Femur (tissue), 1 donor: ENCODE measurements around the gene CSTPP1.
"Not testable (repeated sequence)": the region's sequence is repeated elsewhere in the genome, so short reads cannot be mapped to it uniquely, and the experiment has no call there.

Experiments used
- DNase-seq: peaks from one replicate; pipeline ENCODE4 v3.0.0-alpha.2; 2017

The CSTPP1 gene

DNA sequence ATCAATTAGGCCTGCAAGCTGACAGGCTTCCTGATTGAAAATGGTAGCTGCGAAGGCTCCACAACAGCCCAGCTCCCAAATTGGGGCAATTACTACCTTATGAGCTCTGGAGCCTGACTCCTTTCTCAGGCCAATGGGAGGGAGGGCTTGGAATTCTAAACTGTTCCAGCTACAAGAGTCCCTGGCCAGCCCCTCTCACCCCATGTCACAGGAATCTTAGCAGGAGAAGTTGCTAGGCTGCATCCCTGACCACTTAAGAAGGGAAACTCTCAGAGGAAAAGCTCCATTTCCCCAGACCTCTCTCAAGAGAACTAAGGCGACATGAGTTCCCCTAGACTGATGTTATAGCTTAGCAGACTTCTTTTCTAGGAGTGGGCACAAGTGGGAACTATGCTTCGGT is 23.1 kb upstream of the CSTPP1 start:
- no peak for DNase-seq

DNA sequence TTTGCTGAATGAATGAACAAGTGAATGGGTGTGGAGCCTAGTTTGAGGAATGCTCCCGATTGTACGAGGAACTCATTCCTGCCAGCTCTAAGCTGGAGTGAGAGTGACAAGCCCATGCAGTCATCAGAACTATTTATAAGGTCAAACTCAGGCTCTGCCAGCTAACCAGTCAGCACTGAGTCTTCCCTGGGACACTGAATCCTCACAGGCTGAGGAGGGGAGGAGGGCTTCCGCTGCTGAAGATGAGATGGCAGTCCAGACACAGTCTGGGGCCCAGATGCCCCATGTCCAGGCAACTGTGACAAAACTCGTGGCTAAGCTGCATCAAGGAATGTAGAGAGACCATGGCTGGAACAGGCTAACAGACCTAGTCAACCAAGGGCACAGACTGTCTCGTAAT is 22.2 kb upstream of the CSTPP1 start:
- DNase-seq: peak; percentile 32

DNA sequence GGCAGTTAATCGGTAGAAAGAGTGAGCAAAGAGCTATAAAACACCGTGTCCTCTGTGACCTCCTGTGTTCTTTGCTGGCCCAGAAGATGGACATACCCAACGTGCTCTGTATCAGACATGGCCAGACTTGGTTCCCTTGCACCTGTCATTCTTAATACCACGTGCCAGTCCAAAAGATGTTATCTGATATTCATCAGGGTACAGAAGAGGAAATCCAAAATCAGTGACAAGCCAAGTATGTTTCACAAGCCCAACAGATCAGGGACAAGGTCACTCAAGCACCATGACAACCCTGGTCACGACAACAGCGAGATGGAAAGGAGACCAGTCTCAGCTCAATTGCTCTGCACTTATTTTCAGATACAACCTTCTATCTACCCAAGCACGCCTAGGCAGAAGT is 21.7 kb upstream of the CSTPP1 start:
- no peak for DNase-seq

DNA sequence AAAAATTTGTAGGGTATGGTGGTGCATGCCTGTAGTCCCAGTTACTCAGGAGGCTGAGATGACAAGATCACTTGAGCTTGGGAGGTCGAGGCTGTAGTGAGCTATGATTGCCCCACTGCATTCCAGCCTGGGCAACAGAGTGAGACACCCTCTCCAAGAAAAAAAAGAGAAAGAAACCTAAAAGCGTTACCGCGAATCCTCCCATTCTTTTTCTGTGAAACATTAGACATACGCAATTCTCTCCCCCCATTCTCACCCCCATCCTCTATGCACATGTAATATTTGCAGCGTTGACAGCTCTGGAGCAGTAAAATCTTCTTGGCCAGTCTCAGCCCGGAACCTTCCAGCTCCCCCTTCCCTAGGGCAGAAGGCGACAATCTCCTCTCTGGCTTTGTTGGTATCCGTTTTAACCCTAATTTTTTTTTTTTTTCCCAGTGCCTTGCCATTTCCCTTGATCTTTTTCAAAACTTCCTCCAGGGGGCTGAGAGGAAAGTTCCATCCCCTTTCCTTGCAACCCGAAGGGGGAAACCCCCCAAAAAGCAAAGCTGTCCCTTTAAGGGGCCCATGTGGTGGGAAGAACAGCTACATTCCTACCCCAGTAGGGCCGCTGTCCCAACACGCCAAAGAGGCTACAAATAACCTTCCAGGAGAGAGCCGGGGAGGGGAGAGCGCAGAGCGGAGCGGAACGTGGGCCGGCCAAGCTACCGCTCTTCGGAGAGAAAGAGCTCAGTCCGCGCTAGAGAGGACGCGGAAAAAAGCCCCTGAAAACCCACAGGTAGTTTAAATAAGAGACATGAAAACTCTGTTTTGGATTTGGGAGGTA is 20.1 kb upstream of the CSTPP1 start:
- DNase-seq: peak; percentile 83

DNA sequence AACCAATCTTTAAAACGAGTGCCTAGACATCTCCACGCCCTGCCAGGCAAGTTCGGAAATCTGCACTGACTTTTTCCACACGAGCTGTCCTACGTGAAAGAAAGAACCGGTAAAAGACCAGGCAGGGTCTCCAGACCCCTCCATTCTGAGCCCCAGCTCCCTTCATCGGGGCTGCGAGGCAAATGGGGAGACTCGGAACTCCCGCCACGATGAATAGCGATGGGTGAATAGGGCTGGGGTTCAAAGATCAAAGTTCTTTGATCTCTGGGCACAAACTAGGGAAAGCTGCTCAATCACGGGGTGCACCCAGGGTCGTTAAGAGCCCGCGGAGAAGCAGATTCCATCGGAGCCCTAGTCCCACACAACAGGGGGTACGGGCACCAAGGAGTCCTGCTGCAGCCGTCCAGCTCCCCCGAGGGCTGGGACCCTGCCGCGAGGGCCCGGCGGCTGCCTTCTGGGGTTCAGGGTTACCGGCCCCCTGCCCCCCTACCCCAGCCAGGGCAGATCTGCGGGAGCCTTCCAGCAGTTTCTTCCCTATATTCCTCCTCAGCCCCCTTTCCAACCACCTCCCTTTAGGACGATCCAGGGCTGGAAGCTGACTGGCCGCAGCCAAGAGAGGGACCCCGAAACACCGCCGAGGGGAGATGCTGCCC is 19.3 kb upstream of the CSTPP1 start:
- DNase-seq: no peak

DNA sequence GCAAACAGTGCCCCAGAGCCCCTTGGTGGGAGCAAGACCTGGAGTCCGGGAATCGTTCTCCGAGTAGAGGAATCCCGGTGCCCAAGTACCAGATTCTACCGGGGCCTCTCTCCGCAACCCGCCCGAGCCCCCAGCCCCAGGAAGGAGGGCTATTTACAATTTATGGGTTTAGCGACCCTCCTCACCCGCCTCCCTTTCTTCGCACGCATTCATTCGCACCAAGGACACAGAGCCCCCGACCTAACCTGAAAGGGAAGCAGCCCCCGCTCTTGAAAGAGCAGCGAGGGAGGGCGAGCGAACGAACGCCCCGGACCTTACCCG is 18.8 kb upstream of the CSTPP1 start:
- DNase-seq: no peak

DNA sequence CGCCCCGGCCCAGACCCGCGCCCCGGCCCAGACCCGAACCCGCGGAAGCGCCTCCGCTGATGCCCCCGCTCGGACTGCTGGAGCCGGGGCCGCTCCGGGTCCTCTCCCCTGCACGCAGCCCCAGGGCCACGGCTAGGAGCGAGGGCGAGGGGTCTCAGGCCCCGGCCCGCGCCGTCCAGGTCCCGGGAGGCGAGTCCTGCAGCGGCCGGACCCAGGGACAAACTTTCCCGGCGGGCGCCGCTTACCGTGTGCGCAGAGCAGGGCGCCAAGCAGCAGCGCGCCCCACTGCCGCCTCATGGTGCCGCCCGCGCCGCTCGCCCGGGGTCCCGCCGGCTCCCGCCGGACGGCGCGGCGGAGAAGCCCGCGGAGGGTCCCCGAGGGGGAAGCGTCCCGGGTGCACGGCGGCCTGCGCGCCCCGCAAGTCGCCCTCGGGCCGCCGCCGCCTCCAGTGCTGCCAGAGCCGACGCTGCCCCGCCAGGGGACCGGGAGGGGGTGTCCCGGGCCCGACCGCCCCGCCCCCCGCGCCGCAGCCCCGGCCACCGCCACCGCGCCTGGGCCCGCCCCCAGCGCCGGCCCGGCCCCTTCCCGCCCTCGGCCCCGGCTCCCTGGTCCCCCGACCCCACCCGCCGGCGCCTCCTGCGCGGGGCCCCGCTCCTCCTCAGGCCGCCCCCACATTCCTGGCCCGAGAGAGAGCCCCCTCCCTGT is 18.3 kb upstream of the CSTPP1 start, which contains the start of gene LRP4:
Gene LRP4 (minus strand): TSS at position 468 of the 705 bp plus-strand sequence. CDS start 171 bp downstream, at position 297.
- peak; percentile 76 for DNase-seq

DNA sequence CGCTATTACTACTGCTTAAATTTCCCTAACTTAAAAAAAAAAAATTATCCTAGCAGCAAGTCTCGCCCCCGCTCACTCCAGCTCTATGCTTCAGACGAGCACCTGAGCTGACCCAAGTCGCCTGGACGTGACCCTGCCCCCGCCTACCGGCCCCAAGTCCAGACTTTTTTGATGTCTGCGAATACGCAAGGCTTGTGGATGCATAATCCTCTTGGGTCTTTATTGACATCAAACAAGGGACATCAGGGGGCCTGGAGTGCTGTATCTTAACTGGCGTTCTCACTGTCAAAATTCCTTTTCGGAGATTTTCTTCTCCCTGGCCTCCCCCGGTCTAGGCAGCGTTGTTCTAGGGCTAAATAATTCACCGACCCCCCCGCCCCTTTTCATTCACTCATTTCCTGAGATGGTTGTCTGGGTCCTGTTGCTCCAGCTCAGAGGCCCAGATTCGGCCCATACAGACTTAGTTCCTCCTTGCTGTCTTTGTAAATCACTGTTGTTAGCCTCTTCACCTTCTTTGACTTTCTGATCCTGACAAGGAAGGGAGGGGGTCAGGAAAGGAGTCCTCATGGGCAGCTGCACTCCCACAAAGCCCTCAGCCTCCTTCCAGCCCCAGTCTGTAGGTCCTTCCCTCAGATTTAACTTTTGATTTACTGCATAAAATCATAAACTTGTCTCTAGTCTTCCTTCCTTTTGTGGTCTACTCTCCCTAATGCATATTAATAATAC is 17.6 kb upstream of the CSTPP1 start:
- DNase-seq: no peak

DNA sequence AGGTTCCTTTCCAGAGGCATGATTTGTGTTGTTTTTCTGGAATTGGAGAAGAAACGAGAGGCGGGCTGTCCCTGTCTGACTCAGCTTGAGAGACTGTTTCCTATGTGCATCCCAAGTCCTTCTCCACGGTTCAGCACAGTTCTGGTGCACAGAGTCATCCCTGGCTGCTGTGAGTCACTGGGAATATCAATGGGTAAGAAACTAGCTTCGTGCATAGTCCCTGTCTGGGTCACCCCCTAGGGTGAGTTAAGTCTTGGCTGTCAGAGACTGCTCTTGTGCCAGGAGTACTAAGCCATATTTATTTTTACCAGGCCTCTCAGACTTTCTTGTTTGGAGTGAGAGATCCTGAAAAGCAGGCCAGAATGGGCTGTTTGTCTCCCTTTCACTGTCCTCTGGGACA is 15.8 kb upstream of the CSTPP1 start:
- peak; percentile 63 for DNase-seq

DNA sequence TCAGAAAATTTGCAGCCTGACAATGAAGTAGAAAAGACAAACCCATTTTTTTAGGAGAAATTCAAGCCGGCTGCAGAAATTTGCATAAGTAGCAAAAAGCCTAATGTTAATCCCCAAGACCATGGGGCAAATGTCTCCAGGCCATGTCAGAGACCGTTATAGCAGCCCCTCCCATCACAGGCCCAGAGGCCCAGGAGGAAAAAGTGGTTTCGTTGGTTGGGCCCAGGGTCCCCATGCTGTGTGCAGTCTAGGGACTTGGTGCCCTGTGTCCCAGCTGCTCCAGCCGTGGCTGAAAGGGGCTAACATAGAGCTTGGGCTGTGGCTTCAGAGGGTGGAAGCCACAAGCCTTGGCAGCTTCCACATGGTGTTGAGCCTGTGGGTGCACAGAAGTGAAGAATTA is 8.6 kb upstream of the CSTPP1 start:
- not testable (repeated sequence) for DNase-seq

DNA sequence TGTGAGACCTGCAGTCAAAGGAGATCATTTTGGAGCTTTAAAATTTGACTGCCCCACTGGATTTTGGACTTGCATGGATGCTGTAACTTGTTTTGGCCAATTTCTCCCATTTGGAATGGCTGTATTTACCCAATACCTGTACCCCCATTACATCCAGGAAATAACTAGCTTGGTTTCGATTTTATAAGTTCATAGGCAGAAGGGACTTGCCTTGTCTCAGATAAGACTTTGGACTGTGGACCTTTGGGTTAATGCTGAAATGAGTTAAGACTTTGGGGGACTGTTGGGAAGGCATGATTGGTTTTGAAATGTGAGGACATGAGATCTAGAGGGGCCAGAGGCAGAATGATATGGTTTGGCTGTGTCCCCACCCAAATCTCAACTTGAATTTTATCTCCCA is 7.9 kb upstream of the CSTPP1 start:
- not testable (repeated sequence) for DNase-seq

DNA sequence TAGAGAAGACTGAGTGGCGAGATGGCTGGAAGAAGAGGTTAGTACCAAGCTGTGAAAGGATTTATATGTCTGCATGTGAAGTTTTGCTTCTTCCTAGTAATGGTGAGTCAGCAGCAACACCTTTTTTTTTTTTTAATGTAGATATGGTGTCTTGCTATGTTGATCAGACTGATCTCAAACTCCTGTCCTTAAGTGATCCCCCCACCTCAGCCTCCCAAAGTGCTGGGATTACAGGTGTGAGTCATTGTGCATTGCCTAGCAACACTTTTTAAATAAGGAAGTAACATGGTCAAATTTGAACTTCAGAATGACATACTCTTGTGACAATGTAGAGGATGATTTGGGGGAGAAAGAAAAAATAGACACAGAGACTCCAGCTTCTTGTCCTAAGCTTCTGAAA is 6.5 kb upstream of the CSTPP1 start:
- DNase-seq: no peak

DNA sequence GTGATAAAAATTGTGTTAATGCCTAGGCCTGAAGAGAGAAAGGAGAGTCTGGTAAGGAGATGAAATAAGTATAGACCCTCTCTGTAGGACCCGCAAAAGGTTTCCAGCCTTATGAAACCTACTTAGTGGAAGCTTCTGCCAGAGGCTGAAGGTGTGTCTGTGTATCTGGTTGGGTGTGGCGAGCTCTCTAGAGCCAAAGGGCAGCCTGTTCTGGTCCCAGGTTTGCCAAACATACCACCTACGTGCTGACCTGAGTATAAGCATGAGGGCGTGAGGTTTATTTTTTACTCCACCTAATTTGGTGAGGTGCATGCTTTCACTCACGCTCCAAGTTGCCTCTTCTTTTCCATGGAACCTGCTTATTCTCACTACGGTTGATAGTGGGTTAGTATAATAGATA is 5.6 kb downstream of the CSTPP1 start:
- no peak for DNase-seq

DNA sequence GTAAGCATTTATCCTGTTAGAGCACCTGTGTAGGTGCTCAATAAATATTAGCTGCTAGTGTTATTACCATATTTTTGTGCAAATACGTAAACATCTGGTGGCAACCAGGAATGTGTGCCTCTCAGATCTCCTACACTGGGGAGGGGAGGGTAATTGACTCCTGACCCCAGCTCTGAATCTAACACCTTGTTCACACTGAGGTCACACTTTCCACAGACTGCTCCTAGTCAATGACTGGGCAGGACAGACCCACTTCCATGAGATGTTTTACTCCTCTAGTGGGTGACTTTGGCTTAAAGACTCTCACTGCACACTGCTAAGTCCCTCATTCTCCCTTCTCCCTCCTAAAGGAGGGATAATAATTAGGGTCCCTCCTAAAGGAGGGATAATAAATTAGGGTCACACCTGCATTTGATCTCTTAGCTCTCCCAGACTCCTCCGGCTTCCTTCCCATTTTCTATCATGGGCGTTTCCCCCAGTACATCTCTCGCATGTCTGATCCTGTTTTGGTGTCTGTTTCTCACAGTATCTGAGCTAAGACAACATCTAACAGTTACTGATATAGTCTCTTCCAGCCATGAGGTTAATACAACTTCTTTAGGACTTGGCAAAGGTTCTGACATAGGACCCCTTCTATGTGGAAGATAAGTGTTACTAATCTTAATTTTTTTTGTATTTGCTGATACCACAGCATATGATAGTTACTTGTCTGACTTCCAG is 8.0 kb downstream of the CSTPP1 start:
- no peak for DNase-seq

DNA sequence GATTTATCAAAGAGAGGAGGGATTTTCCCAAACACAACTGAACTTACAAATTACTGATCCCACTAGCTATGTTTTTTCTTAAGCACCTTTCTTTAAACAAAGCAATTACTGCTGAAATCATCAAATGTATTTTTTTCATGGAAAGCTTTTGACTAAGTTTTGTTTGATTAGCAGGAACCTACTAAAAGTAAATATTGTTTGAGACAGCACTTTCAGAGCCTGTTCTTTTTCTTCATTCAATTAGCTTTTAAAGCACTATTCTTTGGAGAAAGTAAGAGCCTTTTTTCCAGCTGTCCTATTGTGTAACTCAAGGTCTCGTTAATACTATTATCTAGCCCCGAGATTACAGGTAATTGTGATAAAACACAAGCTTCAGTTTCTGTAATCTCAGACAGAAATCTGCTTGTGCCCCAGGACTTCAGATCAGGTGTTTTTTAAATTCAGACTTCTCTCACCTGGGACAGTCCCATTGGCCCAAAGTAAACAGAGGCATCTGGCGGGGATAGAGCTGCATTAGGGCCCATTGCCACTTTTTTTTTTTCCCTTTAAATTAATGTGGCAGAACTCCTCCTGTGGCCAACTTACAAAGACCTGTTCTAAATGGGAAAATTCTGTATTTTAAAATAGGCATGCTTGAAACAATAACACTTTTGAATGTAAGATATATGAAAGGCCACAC is 11.0 kb downstream of the CSTPP1 start:
- DNase-seq: no peak

DNA sequence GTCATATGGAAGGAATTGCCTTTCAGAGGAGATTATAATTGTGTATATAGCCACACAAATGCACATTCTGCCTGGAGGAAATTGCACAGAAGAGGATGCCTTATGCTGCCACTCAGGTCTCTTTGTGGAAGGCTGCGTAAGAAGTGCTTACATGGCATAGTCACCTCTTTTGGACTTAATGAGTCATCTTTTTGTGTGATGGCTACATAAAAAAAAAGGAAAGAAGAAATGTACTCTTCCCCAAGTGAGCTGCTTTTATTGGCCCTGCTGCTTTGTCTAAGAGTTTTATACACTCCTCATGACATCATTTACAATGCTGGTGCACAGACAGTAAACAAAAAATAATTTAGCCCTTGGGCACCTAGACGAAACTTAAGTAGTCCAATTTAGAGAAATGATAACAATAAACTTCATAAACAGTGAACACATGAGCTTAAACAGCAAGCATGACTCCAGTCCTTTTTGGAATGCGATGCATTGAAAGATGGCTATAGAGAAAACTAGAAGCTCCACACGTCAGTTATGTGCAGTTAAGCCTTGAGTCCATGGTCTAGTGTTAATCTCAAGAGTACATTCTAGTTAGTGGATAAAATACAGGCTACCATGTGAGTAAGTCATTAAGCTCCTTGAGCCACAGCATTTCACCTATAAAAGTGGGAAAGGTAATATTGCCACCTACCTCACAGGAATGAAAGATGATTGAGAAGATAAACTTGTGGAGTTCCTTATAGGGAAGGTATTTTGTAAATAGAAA is 12.0 kb downstream of the CSTPP1 start:
- no peak for DNase-seq

DNA sequence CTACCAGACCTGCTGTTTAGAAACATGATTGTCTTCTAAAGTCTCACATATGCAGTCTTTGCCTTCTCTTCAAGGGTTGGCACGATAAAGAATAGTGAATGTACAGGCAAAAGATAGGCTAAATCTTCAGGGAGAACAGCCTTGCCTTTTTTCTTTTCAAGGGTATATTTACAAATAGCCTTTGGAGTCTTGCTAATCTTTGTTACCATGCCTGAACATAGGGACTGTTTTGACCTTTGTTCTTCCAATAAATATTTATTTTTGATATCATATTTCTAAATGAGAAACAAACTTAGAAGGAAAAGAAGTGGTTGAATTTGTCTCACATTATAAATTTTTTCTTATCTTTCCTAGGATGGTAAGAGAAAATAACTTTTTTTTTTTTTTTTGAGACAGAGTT is 12.7 kb downstream of the CSTPP1 start:
- DNase-seq: no peak

DNA sequence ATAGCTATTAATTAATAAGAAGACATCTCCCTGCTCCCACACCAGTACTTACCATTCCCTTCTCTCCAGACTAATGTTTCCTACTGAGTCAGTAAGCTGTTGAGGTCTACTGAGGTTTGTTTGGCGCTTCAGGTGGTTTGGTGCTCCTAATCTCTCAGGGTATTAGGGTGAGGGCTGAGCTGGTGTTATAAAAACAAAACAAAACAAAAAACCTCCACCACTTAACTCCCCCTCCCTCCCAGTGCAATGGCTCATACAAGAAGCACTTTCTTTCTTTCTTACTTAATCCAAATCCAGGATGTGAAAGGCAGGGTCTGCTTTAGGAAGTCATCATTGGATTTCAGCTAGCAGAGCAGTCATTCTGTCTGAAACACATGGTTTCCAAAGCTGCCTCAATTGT is 15.3 kb downstream of the CSTPP1 start:
- no peak for DNase-seq

DNA sequence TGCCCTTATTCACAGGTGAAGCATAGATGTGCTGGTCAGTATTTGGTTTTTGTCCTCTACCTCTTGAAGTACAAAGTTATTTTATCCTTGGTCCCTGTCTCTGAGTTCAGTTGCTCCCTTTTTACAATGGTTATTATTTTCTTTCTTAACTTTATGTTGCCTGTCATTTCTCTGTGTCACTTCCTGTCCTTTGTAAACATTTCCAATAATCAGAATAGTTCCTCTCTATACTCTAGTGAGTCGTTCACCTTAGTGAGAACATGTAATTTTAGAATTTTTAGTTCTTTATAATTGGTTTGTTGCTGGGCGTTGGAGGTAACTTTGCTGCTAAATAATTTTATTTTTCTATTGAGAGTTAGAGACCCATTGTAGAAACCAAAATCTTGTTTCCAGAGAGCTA is 16.0 kb downstream of the CSTPP1 start:
- DNase-seq: no peak

DNA sequence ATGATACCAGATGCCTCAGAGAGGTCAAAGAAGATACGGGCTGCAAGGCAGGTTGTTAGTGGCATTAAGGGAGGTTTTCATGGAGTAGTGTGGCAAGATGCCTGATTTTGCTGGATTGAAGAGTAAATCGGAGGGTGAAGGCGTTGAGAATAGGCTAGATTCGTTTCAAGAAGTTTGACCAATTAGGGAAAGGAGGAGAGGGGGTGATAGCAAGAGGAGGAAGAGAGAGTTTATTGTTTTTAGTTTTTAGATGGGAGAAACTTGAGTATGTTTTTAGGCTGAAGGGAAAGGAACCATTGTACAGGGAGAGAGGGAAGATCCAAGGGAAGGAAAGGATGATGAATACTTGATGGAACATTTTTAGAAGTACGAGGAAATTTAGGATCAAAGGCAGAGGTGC is 16.5 kb downstream of the CSTPP1 start:
- DNase-seq: no peak

DNA sequence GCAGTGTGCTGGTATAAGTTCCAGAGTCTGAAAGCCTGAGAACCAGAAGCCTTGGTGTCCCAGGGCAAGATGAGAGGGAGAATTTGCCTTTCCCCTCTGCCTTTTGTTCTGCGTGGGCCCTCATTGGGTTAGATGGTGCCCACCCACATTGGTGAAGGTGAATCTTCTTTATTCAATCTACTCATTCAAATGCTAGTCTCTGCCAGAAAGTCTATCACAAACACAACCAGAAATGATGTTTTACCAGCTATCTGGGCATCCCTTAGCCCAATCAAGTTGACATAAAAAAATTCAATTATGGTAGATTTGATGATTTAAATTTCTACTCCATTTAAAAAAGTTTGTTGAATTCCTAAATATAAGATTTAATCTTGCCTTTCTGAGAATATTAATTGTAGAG is 22.2 kb downstream of the CSTPP1 start:
- DNase-seq: no peak
